BJ (cell line): ENCODE measurements around the gene SREBF1. TPM values are rescaled to one million over a fixed set of nuclear protein-coding genes. Genes with fewer than 3 reads are reported as not detected.

Experiments
- CTCF ChIA-PET: fragments of 350-600 bp; formaldehyde crosslinking; extraction: SDS; loops from one replicate; lab custom pipeline; 2021; ENCODE audit warnings: antibody characterized with exemption, inconsistent platforms; lab: Yijun Ruan, JAX
- POLR2A ChIA-PET: fragments of 300-600 bp; sonication (Branson Sonifier 250); formaldehyde crosslinking; extraction: SDS; loops from one replicate; lab custom pipeline; 2021; ENCODE audit warnings: antibody characterized with exemption; lab: Charles Lee
- DNase-seq: peaks from one replicate; pipeline ENCODE4 v3.0.0-alpha.2; 2011; ENCODE audit warnings: low read depth
- H3K27me3 ChIP-seq: 2 replicates; pipeline ENCODE4 v1.6.0; 2011; ENCODE audit warnings: low read length; ENCODE audit not compliant: control insufficient read depth, insufficient read depth
- H3K36me3 ChIP-seq: 2 replicates; pipeline ENCODE4 v1.5.1; 2011; ENCODE audit warnings: low read length; ENCODE audit not compliant: control insufficient read depth, insufficient read depth
- H3K4me3 ChIP-seq: 2 replicates; pipeline ENCODE4 v1.5.1; 2011; ENCODE audit warnings: low read depth, mild to moderate bottlenecking, control low read depth, low read length
- polyA plus RNA-seq: library from polyadenylated mRNA; depleted of rRNA; stranded (reverse); fragments of >200 nt; gene quantifications from 2 replicates; pipeline ENCODE4 v1.2.3, GENCODE V29; 2011
- TF ChIP-seq, protein P1 (sequence below): IDR thresholded peaks from 2 replicates; pipeline ENCODE4 v1.5.1; 2011; ENCODE audit warnings: low read depth, mild to moderate bottlenecking, control low read depth, inconsistent platforms, low read length, moderate library complexity; ENCODE audit not compliant: insufficient read depth

SREBF1 gene
- polyA plus RNA-seq, 1 experiment = 27.7 TPM

DNA sequence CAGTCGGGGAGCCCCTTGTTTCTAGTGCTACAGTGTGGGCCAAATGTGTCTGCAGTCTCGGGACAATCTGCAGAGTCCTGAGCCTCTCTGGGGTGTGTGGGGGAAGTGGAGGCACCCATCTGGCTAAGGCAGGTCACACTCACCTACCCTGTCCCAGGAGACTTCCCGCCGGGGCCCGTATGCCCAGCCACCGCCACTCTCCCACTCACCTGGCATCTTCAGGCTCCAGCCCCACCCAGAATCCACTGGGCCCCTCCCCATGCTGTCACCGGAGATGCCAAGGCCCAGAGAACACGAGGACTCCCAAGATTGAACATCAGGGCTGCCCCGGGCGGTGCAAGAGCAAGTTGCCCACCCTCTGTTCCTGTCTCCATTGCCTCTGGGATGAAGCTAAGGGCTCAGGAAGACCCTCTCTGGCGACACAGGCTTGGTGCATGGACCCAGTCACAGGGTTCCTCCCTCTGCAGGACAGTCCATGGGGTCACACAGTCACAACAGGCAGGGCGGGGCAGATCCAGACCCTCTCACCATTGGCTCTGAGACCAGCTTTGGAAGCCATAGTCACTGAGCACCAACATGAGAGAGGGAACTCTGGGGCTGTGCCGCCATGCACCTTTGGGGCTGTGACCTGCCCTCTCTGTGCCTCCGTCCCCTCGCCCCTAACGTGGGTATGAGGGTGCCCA, 38.1 kb downstream of the SREBF1 start:
- no peak for DNase-seq
- Histone ChIP-seq H3K36me3 (peaks cover 57% of the 10 kb centered on the region), H3K27me3 (no peaks in the 10 kb centered on the region), H3K4me3 (no peak overlapping the region)
- POLR2A ChIA-PET = no interaction called here
- CTCF ChIA-PET = no interaction called here
- TF ChIP-seq, protein P1, sequence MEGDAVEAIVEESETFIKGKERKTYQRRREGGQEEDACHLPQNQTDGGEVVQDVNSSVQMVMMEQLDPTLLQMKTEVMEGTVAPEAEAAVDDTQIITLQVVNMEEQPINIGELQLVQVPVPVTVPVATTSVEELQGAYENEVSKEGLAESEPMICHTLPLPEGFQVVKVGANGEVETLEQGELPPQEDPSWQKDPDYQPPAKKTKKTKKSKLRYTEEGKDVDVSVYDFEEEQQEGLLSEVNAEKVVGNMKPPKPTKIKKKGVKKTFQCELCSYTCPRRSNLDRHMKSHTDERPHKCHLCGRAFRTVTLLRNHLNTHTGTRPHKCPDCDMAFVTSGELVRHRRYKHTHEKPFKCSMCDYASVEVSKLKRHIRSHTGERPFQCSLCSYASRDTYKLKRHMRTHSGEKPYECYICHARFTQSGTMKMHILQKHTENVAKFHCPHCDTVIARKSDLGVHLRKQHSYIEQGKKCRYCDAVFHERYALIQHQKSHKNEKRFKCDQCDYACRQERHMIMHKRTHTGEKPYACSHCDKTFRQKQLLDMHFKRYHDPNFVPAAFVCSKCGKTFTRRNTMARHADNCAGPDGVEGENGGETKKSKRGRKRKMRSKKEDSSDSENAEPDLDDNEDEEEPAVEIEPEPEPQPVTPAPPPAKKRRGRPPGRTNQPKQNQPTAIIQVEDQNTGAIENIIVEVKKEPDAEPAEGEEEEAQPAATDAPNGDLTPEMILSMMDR = no peak

DNA sequence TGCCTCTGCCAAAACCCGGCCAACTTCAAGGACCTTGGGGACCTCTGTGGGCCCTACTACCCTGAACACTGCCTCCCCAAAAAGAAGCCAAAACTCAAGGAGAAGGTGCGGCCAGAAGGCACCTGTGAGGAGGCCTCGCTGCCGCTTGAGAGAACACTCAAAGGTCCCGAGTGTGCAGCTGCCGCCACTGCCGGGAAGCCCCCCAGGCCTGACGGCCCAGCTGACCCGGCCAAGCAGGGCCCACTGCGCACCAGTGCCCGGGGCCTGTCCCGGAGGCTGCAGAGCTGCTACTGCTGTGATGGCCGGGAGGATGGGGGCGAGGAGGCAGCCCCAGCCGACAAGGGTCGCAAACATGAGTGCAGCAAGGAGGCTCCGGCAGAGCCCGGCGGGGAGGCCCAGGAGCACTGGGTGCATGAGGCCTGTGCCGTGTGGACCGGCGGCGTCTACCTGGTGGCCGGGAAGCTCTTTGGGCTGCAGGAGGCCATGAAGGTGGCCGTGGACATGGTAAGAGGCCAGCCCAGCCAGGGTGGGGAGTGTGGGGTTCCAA, 38.7 kb downstream of the SREBF1 start:
- DNase-seq = no peak
- H3K4me3 ChIP-seq = no peak overlapping the region
- no peaks in the 10 kb centered on the region for H3K27me3 ChIP-seq
- CTCF ChIA-PET = no interaction called here
- H3K36me3 ChIP-seq = peaks cover 56% of the 10 kb centered on the region
- POLR2A ChIA-PET = no interaction called here
- TF ChIP-seq, protein P1 = no peak

DNA sequence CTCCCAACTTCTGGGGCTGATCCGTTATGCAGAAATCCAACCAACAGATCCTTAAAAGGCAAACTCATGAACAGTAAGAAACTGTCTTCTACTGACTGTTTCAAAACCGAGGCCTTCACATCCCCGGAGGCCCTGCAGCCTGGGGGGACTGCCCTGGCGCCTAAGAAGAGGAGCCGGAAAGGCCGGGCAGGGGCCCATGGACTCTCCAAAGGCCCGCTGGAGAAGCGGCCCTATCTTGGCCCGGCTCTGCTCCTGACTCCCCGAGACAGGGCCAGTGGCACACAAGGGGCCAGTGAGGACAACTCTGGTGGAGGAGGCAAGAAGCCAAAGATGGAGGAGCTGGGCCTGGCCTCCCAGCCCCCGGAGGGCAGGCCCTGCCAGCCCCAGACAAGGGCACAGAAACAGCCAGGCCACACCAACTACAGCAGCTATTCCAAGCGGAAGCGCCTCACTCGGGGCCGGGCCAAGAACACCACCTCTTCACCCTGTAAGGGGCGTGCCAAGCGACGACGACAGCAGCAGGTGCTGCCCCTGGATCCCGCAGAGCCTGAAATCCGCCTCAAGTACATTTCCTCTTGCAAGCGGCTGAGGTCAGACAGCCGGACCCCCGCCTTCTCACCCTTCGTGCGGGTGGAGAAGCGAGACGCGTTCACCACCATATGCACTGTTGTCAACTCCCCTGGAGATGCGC, 39.5 kb downstream of the SREBF1 start:
- TF ChIP-seq, protein P1 = no peak
- H3K36me3 ChIP-seq = peaks cover 56% of the 10 kb centered on the region
- no peaks in the 10 kb centered on the region for H3K27me3 ChIP-seq
- CTCF ChIA-PET = no interaction called here
- POLR2A ChIA-PET = no interaction called here
- no peak overlapping the region for H3K4me3 ChIP-seq
- DNase-seq = no peak

DNA sequence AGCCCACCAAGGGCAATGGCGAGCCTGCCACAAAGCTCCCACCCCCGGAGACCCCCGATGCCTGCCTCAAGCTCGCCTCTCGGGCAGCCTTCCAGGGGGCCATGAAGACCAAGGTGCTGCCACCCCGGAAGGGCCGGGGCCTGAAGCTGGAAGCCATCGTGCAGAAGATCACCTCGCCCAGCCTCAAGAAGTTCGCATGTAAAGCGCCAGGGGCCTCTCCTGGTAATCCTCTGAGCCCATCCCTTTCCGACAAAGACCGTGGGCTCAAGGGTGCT, 40.1 kb downstream of the SREBF1 start:
- POLR2A ChIA-PET = no interaction called here
- TF ChIP-seq, protein P1 = no peak
- DNase-seq = no peak
- H3K36me3 ChIP-seq = peaks cover 52% of the 10 kb centered on the region
- no peak overlapping the region for H3K4me3 ChIP-seq
- H3K27me3 ChIP-seq = no peaks in the 10 kb centered on the region
- CTCF ChIA-PET = no interaction called here

DNA sequence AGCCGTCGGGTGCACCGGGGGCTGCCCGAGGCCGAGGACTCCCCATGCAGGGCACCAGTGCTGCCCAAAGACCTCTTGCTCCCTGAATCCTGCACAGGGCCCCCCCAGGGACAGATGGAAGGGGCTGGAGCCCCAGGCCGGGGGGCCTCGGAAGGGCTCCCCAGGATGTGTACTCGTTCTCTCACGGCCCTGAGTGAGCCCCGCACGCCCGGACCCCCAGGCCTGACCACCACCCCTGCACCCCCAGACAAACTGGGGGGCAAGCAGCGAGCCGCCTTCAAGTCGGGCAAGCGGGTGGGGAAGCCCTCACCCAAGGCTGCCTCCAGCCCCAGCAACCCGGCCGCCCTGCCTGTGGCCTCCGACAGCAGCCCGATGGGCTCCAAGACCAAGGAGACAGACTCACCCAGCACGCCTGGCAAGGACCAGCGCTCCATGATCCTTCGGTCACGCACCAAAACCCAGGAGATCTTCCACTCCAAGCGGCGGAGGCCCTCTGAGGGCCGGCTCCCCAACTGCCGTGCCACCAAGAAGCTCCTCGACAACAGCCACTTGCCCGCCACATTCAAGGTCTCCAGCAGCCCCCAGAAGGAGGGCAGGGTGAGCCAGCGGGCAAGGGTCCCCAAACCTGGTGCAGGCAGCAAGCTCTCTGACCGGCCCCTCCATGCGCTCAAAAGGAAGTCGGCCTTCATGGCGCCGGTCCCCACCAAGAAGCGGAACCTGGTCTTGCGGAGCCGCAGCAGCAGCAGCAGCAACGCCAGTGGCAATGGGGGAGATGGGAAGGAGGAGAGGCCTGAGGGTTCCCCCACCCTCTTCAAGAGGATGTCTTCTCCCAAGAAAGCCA, 40.6 kb downstream of the SREBF1 start:
- DNase-seq = no peak
- TF ChIP-seq, protein P1 = no peak
- CTCF ChIA-PET = interaction anchor here (0.6 kb wide), 1 partner anchor 33 kb away, joined by 3 read pairs; no protein-coding TSS in a partner anchor
- Histone ChIP-seq H3K4me3 (no peak overlapping the region), H3K27me3 (no peaks in the 10 kb centered on the region), H3K36me3 (peaks cover 50% of the 10 kb centered on the region)
- POLR2A ChIA-PET = no interaction called here
